ENCODE results near the gene EPC2.

Gene EPC2

GRCh38 chr2:148614322-148615049 is 30.1 kb upstream of the EPC2 start:
- H3K4me1 ChIP-seq (ENCODE audit: control insufficient read depth, insufficient read depth, low read length, poor library complexity, severe bottlenecking), result peaks cover 32% of the 10 kb centered on the region
- WGBS, 2 experiments (ENCODE audit: insufficient coverage in 2 of 2), result 68 to 75% methylated on average over 4 to 5 of the region's 6 CpGs
- H3K36me3 ChIP-seq (ENCODE audit: control insufficient read depth, insufficient read depth, low read length), result no peaks in the 10 kb centered on the region
- H3K4me3 ChIP-seq (ENCODE audit: extremely low read depth, insufficient read depth, low read length, poor library complexity, severe bottlenecking), result no peak overlapping the region
- peak overlapping the region; percentile 87 for H3K27ac ChIP-seq (ENCODE audit: low read depth, low read length, severe bottlenecking)
- H3K9me3 ChIP-seq (ENCODE audit: control insufficient read depth, low read length), result no peaks in the 10 kb centered on the region

DNA sequence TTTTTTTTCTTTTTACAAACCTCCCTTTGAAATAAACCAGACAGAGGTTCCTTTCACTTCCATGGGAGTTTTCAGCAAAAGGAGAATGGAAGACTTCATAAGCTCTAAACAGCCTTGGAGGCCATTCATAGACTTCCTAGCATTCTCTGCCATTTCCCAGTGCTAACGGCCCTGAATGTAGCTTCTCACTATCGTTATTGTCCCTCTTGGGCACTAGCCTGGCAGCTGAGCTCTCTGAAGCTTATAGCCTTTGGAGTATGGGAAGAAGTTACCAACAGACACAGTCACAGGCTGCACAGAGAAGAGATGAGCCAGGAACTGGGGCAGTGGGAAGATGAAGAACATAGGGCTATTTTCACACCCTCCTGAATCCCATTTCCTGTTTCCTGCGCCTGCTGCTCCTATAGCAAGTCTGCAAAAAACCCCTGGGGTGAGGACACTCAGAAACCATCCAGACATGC is 29.1 kb upstream of the EPC2 start:
- H3K36me3 ChIP-seq (ENCODE audit: control insufficient read depth, insufficient read depth, low read length), result no peaks in the 10 kb centered on the region
- H3K27ac ChIP-seq (ENCODE audit: low read depth, low read length, severe bottlenecking), result peak overlapping the region; percentile 87
- WGBS, 2 experiments (ENCODE audit: insufficient coverage in 2 of 2), result 78 to 88% methylated on average over 1 to 2 of the region's 3 CpGs
- no peaks in the 10 kb centered on the region for H3K9me3 ChIP-seq (ENCODE audit: control insufficient read depth, low read length)
- peaks cover 32% of the 10 kb centered on the region for H3K4me1 ChIP-seq (ENCODE audit: control insufficient read depth, insufficient read depth, low read length, poor library complexity, severe bottlenecking)
- no peak overlapping the region for H3K4me3 ChIP-seq (ENCODE audit: extremely low read depth, insufficient read depth, low read length, poor library complexity, severe bottlenecking)

DNA sequence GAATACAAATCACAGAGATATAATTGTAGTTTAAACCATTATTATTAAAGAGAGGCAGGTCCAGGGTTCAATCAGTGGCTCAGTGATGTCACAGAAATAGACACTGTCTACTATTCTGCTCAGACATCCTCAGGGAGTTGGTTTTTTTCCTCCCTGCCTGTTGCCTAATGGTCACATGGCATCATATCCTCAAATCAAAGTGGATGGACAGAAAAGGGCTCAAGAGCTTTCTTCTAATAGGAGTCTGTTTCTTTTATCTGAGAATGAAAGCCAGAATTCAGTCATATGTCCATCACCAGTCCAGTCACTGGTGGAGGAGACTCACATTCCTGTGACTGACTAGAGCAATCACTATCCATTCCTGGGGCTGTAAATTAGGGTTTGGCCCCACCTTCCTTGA is 27.9 kb upstream of the EPC2 start:
- Histone ChIP-seq H3K4me3 (ENCODE audit: extremely low read depth, insufficient read depth, low read length, poor library complexity, severe bottlenecking) (no peak overlapping the region), H3K9me3 (ENCODE audit: control insufficient read depth, low read length) (no peaks in the 10 kb centered on the region), H3K4me1 (ENCODE audit: control insufficient read depth, insufficient read depth, low read length, poor library complexity, severe bottlenecking) (peaks cover 32% of the 10 kb centered on the region), H3K27ac (ENCODE audit: low read depth, low read length, severe bottlenecking) (no peak overlapping the region), H3K36me3 (ENCODE audit: control insufficient read depth, insufficient read depth, low read length) (no peaks in the 10 kb centered on the region)

DNA sequence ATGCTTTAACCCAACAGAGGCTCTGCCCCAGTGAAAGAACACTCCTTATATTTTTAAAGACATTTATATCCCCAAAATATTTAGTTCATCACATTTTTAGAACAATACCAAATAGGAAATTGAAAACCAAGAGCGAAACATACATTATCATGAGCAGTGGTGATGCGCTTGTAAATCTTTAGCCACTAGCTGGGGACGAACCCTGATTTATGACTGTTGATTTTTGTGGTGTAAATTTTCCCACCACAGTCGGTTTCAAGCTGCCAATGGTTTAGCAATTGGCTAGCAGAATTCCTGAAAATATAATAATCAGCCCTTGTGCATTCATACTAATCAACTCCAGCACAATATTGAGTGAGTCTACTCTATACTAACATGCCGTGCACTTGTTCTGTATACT is 27.3 kb upstream of the EPC2 start:
- Histone ChIP-seq H3K27ac (ENCODE audit: low read depth, low read length, severe bottlenecking) (no peak overlapping the region), H3K9me3 (ENCODE audit: control insufficient read depth, low read length) (no peaks in the 10 kb centered on the region)
- 100% methylated on average over 1 of the region's 5 CpGs for WGBS, 2 experiments (ENCODE audit: insufficient coverage in 2 of 2)

DNA sequence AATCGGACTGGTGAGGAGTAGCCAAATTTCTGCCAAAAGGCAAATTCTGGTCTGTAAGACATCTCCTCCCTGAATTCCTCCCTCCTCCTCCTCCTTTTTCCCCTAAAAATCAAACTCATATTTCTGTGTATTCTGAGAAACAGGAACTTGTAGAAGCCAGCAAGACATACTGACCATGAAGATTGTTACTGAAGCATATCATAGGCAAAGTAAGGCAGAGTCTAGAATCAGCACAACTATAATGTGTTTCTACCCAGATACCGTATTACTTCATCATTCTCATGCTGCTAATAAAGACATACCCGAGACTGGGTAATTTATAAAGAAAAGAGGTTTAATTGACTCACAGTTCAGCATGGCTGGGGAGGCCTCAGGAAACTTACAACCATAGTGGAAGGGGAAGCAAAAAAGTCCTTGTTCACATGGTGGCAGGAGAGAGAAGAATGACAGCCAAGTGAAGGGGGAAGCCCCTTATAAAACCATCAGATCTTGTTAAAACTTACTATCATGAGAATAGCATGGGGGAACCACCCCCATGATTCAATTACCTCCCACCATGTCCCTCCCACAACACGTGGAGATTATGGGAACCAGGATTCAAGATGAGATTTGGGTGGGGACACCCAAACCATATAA is 24.9 kb upstream of the EPC2 start:
- 72 to 100% methylated on average over 1 to 2 of the region's 4 CpGs for WGBS, 2 experiments (ENCODE audit: insufficient coverage in 2 of 2)
- Histone ChIP-seq H3K36me3 (ENCODE audit: control insufficient read depth, insufficient read depth, low read length) (no peaks in the 10 kb centered on the region), H3K4me1 (ENCODE audit: control insufficient read depth, insufficient read depth, low read length, poor library complexity, severe bottlenecking) (peaks cover 26% of the 10 kb centered on the region), H3K27ac (ENCODE audit: low read depth, low read length, severe bottlenecking) (no peak overlapping the region), H3K9me3 (ENCODE audit: control insufficient read depth, low read length) (no peaks in the 10 kb centered on the region), H3K4me3 (ENCODE audit: extremely low read depth, insufficient read depth, low read length, poor library complexity, severe bottlenecking) (no peak overlapping the region)

More for the DNA sequence above, 27.3 kb upstream of the EPC2 start:
- H3K36me3 ChIP-seq (ENCODE audit: control insufficient read depth, insufficient read depth, low read length), result no peaks in the 10 kb centered on the region
- H3K4me3 ChIP-seq (ENCODE audit: extremely low read depth, insufficient read depth, low read length, poor library complexity, severe bottlenecking), result no peak overlapping the region
- peaks cover 32% of the 10 kb centered on the region for H3K4me1 ChIP-seq (ENCODE audit: control insufficient read depth, insufficient read depth, low read length, poor library complexity, severe bottlenecking)

GRCh38 chr2:148622366-148622765 is 22.2 kb upstream of the EPC2 start:
- Histone ChIP-seq H3K4me1 (ENCODE audit: control insufficient read depth, insufficient read depth, low read length, poor library complexity, severe bottlenecking) (peaks cover 7% of the 10 kb centered on the region), H3K27ac (ENCODE audit: low read depth, low read length, severe bottlenecking) (no peak overlapping the region), H3K36me3 (ENCODE audit: control insufficient read depth, insufficient read depth, low read length) (no peaks in the 10 kb centered on the region), H3K4me3 (ENCODE audit: extremely low read depth, insufficient read depth, low read length, poor library complexity, severe bottlenecking) (no peak overlapping the region), H3K9me3 (ENCODE audit: control insufficient read depth, low read length) (no peaks in the 10 kb centered on the region)
- 93 to 96% methylated on average over 2 of the region's 3 CpGs for WGBS, 2 experiments (ENCODE audit: insufficient coverage in 2 of 2)

DNA sequence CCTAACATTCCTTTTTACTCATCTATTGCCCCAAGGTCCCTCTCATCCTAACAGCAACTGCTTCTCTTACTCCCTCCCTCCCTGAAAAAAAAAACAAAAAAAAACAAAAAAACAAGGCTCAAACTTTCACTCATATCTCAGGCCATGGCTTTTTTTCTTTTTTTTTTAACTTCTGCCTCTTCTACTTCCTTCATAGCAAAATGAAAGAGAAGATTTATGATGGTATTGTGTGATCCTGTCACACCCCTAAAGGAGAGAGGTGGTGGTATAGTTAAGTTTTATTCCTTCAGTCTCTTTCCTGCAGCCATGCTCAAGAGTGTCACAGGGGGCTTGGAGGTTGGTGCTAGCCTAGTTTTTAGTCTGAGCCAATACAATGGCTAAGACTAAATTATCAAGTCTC is 21.5 kb upstream of the EPC2 start:
- H3K9me3 ChIP-seq (ENCODE audit: control insufficient read depth, low read length), result no peaks in the 10 kb centered on the region
- H3K4me3 ChIP-seq (ENCODE audit: extremely low read depth, insufficient read depth, low read length, poor library complexity, severe bottlenecking), result no peak overlapping the region
- H3K36me3 ChIP-seq (ENCODE audit: control insufficient read depth, insufficient read depth, low read length), result no peaks in the 10 kb centered on the region
- no peak overlapping the region for H3K27ac ChIP-seq (ENCODE audit: low read depth, low read length, severe bottlenecking)
- peaks cover 7% of the 10 kb centered on the region for H3K4me1 ChIP-seq (ENCODE audit: control insufficient read depth, insufficient read depth, low read length, poor library complexity, severe bottlenecking)

GRCh38 chr2:148627224-148627623 is 17.3 kb upstream of the EPC2 start:
- Histone ChIP-seq H3K36me3 (ENCODE audit: control insufficient read depth, insufficient read depth, low read length) (no peaks in the 10 kb centered on the region), H3K9me3 (ENCODE audit: control insufficient read depth, low read length) (no peaks in the 10 kb centered on the region), H3K27ac (ENCODE audit: low read depth, low read length, severe bottlenecking) (no peak overlapping the region), H3K4me1 (ENCODE audit: control insufficient read depth, insufficient read depth, low read length, poor library complexity, severe bottlenecking) (peaks cover 7% of the 10 kb centered on the region), H3K4me3 (ENCODE audit: extremely low read depth, insufficient read depth, low read length, poor library complexity, severe bottlenecking) (no peak overlapping the region)

- H3K9me3 ChIP-seq (ENCODE audit: control insufficient read depth, low read length), result no peaks in the 10 kb centered on the region
- WGBS, 2 experiments (ENCODE audit: insufficient coverage in 2 of 2), result 48 to 77% methylated on average over 2 of the region's 2 CpGs
- H3K36me3 ChIP-seq (ENCODE audit: control insufficient read depth, insufficient read depth, low read length), result no peaks in the 10 kb centered on the region
- H3K4me1 ChIP-seq (ENCODE audit: control insufficient read depth, insufficient read depth, low read length, poor library complexity, severe bottlenecking), result no peaks in the 10 kb centered on the region
- no peak overlapping the region for H3K4me3 ChIP-seq (ENCODE audit: extremely low read depth, insufficient read depth, low read length, poor library complexity, severe bottlenecking)
- no peak overlapping the region for H3K27ac ChIP-seq (ENCODE audit: low read depth, low read length, severe bottlenecking)
Observed at GRCh38 chr2:148634749-148635148, 9.8 kb upstream of the EPC2 start.

DNA sequence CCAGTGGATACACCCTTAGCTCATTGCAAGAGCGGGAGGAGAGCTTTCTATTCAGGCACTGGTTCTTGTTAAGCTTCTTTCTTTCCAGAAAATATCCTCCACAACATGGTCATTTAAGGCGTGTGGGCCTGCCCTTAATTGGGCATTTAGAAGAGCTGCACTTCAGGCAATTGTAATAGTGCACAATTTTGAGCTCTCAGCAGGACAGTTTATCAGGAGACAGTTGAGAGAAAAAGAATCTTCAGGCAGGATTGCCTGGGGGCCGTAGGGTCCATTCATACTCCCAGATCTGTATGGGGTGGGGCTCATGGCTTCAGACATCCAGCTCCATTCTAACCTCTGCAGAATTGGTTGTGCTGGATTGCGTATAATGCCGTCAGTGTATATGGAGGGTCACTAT is 6.0 kb upstream of the EPC2 start:
- Histone ChIP-seq H3K36me3 (ENCODE audit: control insufficient read depth, insufficient read depth, low read length) (no peaks in the 10 kb centered on the region), H3K4me3 (ENCODE audit: extremely low read depth, insufficient read depth, low read length, poor library complexity, severe bottlenecking) (no peak overlapping the region), H3K27ac (ENCODE audit: low read depth, low read length, severe bottlenecking) (no peak overlapping the region), H3K4me1 (ENCODE audit: control insufficient read depth, insufficient read depth, low read length, poor library complexity, severe bottlenecking) (peaks cover 7% of the 10 kb centered on the region), H3K9me3 (ENCODE audit: control insufficient read depth, low read length) (no peaks in the 10 kb centered on the region)
- 69 to 73% methylated on average over 2 to 3 of the region's 5 CpGs for WGBS, 2 experiments (ENCODE audit: insufficient coverage in 2 of 2)

- Histone ChIP-seq H3K4me1 (ENCODE audit: control insufficient read depth, insufficient read depth, low read length, poor library complexity, severe bottlenecking) (peaks cover 9% of the 10 kb centered on the region), H3K4me3 (ENCODE audit: extremely low read depth, insufficient read depth, low read length, poor library complexity, severe bottlenecking) (no peak overlapping the region), H3K27ac (ENCODE audit: low read depth, low read length, severe bottlenecking) (no peak overlapping the region), H3K36me3 (ENCODE audit: control insufficient read depth, insufficient read depth, low read length) (no peaks in the 10 kb centered on the region), H3K9me3 (ENCODE audit: control insufficient read depth, low read length) (no peaks in the 10 kb centered on the region)
- whole genome bisulfite sequencing, 2 experiments (ENCODE audit: insufficient coverage in 2 of 2), result 62 to 83% methylated on average over 2 to 4 of the region's 5 CpGs
Observed at GRCh38 chr2:148640767-148641166, 3.8 kb upstream of the EPC2 start.

All from mesodermal cell (in vitro differentiated cells).